Right kidney (tissue), 1 donor: ENCODE measurements around the gene AQP5.

Experiments used
- DNase-seq: peaks from one replicate; pipeline ENCODE4 v3.0.0-alpha.2; 2016

AQP5 gene

DNA sequence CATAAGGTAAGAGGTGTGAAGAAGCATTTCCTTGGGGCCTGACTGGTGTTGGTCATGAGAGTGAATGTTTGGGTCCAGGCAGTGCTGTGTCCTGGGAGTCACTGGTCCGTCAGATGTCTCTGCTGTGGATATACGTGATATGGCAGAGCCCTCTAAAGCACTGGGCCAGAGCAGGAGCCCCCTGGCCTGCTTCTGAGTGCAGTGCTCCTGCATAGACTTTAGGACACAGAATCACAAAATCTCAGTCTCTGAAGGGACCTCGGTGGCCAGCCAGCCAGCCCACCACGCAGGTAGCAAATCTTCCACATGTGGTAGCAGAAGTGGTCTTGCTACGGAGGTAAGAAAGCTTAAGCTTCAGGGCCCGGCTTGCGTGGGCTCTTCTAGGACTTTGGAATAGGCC is 29.6 kb upstream of the AQP5 start:
- DNase-seq = no peak

GRCh38 chr12:49932533-49933130 is 29.0 kb upstream of the AQP5 start:
- no peak for DNase-seq

- DNase-seq = no peak
Observed at GRCh38 chr12:49933796-49934195, 27.9 kb upstream of the AQP5 start.

GRCh38 chr12:49934505-49934904 is 27.2 kb upstream of the AQP5 start:
- DNase-seq = no peak

- DNase-seq = no peak
Observed at GRCh38 chr12:49936925-49937324, 24.7 kb upstream of the AQP5 start.

- no peak for DNase-seq
Observed at GRCh38 chr12:49937639-49938300, 23.9 kb upstream of the AQP5 start.

- no peak for DNase-seq
Observed at GRCh38 chr12:49939307-49939706, 22.4 kb upstream of the AQP5 start.

DNA sequence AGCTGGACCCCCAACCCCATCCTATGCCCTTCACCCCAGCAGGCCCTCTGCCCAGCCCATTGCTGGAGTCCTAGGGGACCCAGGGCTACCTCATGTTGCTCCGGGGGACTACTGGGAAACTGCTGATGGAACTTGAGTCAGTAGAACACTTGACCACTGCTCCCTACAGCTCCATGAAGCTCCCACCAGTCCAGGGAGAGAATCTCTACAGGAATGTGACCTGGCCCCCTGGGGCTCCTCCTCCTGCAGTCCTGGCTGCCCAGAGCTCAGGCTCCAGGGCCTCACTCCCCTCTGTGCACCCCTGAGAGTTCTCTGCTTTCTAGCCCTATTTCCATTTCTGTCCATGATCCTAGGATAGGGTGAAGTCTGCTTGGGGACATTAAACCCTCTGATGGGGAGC is 22.0 kb upstream of the AQP5 start:
- DNase-seq = no peak

DNA sequence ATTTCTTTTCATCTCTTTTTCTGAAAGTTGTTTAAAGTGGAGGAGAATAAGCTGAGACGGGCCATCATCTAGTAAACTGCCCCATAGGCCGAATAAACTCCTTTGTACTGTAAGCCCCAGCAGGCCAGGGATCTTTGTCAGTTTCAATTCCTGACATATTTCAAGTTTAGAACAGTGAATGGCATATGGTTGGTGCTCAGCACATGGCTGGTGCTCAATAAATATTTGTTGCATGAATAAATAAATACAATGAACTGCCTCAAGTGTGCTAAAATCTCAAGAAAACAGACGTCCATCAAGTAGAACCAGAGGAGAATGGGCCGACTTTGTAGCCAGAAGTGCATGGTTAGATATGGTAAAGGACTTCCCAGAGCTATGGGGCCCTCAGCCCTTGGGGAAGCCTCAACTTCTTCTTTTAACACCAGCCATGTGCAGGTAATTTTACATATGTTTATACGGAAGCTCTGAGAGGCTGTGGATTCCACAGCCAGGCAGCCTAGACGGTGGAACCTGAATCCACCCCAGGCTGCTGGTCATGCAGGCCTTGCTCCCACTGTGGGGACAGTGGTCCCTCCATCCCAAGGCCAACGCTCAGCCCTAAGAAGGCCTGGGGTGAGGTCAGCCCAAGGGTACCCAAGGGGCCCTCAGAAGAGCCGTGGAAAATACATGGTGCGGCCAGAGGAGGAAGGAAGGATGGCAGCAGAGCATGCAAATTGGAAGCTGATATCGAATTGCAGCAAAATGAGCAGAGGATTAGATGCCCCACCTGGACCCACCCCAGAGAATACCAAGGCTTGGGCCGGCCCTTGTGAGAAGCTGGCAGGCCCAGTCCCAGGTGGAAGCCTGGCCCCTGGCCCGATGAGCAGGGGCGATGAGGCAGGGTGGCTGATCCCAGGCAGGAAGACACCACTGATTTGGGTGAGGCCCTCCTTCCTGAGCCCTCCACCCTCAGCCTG is 19.8 kb upstream of the AQP5 start:
- DNase-seq = no peak

GRCh38 chr12:49942512-49942893 is 19.2 kb upstream of the AQP5 start:
- no peak for DNase-seq

- DNase-seq = no peak
Observed at GRCh38 chr12:49942921-49943624, 18.6 kb upstream of the AQP5 start.

DNA sequence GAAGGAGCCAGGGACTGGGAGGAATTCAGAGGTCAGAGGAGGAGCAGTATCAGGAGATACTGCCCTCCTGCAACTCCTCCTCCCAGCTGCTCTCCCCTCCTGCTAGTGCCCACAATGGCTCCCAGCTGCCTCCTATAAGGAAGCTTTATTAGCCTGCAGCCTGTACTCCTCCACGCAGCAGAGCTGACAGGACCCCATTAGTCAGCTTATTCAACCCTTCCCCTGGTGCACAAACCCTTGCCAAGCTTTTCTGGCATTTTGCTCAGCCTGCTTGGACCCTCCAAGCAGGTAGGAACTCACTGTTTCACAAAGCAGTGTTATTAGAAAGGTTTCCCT is 18.1 kb upstream of the AQP5 start:
- no peak for DNase-seq

DNA sequence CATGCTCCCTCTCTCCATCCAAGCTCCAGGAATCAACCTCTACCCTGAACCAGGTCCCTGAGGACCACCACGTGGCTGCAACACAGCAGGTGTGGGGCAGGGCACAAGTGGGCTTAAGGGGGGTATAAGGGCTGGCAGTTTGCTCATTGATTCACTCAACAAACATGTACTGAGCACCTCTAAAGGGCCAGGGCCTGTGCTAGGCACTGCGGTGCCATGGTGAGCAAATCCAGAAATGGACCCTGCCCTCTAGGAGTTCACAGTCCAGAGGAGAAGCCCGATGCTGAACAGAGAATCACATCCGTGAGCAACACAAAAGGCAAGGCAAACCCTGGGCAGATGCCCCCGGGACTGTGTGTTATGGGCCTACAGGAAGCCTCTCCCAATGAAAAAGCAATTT is 17.6 kb upstream of the AQP5 start:
- DNase-seq = no peak

- no peak for DNase-seq
Observed at GRCh38 chr12:49944718-49945117, 17.0 kb upstream of the AQP5 start.

DNA sequence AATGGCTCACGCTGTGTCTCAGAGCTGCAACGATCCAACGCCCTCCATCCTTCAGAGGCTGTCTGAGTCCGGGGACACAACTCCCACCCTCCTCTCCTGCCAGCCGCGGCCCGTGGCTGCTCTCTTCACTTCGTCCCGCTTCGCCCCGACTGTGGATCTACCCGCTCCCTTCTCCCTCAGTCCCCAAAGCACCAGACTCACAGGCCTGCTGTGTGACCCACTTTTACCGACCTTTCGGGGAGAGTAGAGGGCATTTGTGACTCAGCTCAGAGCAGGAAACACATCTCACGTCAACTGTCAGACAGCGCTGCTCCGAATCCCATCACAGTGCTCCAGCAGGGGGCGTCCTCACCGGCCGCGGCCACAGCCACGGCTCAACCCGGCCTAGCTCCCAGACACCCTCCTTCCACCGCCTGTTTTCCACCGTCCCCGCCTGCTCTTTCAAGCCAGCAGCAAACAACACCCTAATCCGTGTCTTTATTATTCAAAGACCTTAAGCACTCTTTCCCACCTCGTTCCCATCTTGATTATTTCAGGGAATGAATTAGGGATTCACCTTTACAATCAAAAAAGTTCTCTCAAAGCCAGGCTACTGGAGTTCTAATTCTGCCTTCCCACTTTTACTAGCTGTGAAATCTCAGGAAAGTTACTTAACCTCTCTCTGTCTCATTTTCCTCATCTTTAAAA is 16.1 kb upstream of the AQP5 start:
- DNase-seq = peak; percentile 85

DNA sequence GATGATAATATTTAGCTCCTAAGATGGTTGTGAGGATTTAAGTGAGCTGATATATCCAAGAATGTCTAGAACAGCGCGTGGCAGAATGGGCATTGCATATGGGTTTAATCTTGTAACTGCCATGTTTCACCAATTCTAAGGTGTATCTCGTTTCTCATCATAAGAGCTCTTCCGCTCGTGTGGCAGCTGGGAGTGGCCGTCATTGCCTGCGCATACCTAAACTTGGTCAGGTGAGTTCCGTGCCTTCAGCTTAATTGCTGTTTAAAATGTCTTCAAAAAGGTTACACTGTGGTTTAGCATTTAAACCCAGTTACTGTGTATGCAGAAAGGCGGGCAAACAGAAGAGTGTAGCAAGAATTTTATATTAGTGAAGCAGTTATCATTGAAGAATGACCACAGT is 15.6 kb upstream of the AQP5 start:
- DNase-seq = no peak

DNA sequence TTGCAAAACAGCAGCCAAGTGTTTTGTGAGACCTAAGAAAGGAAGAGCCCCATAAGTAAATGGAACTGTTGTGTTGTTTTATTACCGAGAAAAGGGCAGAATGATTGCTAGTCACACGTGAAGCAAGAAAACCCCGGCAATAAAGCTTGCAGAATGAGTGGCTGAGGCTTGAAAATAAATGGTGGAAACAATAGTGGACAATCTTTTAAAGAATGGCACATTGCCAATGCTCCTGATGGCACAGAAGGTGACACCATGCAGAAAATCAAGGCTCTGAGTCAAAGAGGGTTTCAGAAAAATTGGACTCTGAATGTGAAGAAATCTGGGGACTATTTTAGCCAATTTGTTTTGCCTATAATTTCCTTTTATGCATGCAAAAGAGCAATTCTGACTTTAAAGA is 15.2 kb upstream of the AQP5 start:
- no peak for DNase-seq

DNA sequence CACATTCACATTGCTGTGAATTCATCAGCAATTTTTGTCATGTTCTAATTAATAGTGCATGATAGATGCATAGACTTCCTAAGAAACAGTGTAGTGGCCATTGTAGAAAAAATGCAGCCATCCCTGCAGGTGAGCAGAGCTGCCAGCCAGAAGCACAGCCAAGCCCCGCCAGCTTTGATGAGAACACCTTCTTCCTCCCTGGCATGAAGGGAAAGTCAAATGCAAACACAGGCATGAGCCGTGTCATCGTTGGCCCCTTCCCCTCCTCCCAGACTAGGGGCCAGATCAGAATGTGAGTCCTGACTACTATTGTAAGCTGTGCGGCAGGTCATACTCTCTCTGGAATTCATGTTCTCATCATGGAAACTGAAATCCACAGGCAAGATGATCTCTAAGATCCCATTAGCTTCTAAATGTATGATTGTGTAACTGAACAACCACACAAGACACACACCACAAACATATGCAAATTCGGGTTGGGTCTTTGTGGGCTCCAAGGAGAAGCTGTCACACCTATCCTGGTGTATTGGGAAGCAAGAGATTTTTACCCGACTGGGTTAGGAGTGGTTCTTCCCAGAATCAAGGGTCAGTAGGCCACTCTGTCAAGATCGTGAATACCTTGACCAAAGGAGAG is 14.0 kb upstream of the AQP5 start:
- DNase-seq = no peak

DNA sequence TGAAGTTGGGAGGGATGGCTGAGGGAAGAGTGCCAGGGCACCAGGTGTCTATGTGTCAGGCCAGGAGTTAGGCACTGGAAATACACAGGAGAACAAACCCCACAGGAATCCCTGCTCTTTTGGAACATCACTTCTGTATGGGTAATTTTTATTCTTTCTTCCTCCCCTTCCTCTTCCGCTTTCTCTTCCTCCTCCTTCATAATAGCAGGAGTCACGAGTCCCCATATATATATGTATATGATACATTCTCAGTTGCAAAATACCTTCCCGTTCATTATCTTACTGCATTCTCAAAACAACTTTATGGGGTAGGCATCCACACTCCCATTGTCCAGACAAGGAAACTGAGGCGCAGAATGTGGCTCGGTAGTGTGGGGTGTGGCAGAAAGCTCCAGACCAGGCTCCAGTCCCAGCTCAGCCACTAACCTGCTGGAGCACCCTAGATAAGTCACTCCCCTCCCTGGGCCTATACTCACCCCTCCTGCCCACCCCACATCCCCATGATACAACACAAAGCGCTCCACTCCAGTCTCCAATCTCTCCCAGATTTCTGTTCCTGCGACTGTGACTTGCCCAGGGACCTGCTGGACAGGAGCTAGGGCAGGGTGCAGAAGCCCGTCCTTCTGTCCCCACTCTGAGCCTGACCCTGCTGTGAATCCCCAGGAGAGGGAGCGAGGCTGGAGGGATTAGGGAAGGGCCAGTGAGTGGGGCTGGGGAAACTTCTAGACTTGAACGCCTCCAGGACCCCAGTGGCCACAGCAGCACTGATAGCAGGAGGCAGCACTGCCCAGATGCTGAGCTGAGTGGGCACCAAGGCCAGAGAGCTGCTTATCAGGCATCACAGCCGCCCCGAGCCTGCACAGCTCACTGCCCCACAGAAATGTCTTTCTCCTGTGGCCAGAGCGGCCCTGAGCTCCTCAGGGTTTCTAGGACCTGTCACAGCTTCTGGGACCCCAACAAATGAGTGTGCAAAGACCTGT is 12.5 kb upstream of the AQP5 start:
- no peak for DNase-seq

- DNase-seq = no peak
Observed at GRCh38 chr12:49949866-49950265, 11.8 kb upstream of the AQP5 start.
